Right lobe of liver (tissue), 4 donors: Measurements from ENCODE around the gene ZC3H11A.

ENCODE experiments used
- POLR2A ChIP-seq: fragments of 450-650 bp; IDR thresholded peaks from one replicate; pipeline ENCODE4 v1.6.1; 2017; ENCODE audit warnings: antibody characterized with exemption, mild to moderate bottlenecking
- TF ChIP-seq, protein P1 (sequence below), 4 donors: fragments of 200-600 bp in 3 of 4; fragments of 450-650 bp in 1 of 4; IDR thresholded peaks; one replicate each; pipeline versions ENCODE4 v1.5.1 to v1.8.0; 2016 to 2022; ENCODE audit warnings: antibody characterized with exemption in 4 of 4, mild to moderate bottlenecking in 2 of 4
- donor health status: DM: no; HTN: no; CAD: no.
- donor health status: DM: no; HTN: no; CAD: no.
- donor health status: DM: no; HTN: yes; CAD: no.

DNA sequence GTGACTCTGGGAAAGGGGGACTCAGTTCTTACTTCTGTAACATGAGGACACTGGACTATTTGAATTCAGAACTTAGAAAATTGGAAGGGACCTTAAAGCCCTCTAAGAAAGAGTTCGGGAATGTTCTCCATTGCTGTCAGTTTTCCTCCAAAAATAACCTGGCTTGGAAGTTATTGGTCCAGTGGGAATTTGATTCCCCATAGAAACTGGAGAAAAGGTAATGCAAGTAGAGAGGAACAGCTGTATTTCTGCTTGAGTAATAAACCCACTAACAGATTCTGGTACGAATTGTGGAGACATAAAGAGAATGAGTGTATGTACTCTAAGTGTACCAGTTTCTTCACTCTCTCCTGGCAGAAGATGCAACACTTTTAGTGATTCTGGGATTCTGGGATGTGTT is 1.8 kb downstream of the ZC3H11A start:
- TF ChIP-seq, protein P1, sequence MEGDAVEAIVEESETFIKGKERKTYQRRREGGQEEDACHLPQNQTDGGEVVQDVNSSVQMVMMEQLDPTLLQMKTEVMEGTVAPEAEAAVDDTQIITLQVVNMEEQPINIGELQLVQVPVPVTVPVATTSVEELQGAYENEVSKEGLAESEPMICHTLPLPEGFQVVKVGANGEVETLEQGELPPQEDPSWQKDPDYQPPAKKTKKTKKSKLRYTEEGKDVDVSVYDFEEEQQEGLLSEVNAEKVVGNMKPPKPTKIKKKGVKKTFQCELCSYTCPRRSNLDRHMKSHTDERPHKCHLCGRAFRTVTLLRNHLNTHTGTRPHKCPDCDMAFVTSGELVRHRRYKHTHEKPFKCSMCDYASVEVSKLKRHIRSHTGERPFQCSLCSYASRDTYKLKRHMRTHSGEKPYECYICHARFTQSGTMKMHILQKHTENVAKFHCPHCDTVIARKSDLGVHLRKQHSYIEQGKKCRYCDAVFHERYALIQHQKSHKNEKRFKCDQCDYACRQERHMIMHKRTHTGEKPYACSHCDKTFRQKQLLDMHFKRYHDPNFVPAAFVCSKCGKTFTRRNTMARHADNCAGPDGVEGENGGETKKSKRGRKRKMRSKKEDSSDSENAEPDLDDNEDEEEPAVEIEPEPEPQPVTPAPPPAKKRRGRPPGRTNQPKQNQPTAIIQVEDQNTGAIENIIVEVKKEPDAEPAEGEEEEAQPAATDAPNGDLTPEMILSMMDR (IDR thresholded peaks at IDR 0.05), result no peak
- TF ChIP-seq POLR2A, result no peak
